HG02870 (cell line): Measurements from ENCODE around the gene UVRAG.
A peak's percentile ranks its signal among the peaks of the same experiment; 100 is the strongest.

Experiments used
- ATAC-seq: cut with Tn5 transposase; IDR thresholded peaks from one replicate; pipeline ENCODE4 v1.9.1; 2021; ENCODE audit warnings: mild to moderate bottlenecking, moderate library complexity; ENCODE audit not compliant: unreplicated experiment

The UVRAG gene

GRCh38 chr11:76131671-76132631, 316.9 kb downstream of the UVRAG start:
- ATAC-seq = no peak

GRCh38 chr11:76134239-76134638, 319.2 kb downstream of the UVRAG start:
- ATAC-seq = no peak

GRCh38 chr11:76135491-76135890, 320.5 kb downstream of the UVRAG start:
- ATAC-seq = no peak

GRCh38 chr11:76139314-76139713, 324.3 kb downstream of the UVRAG start:
- no peak for ATAC-seq

GRCh38 chr11:76140912-76141574, 326.0 kb downstream of the UVRAG start:
- ATAC-seq = no peak

- no peak for ATAC-seq
These were observed 327.0 kb downstream of the UVRAG start for GRCh38 chr11:76141901-76142588.

GRCh38 chr11:76143274-76143673, 328.3 kb downstream of the UVRAG start:
- no peak for ATAC-seq

- no peak for ATAC-seq
These were observed 332.2 kb downstream of the UVRAG start for GRCh38 chr11:76147106-76147740.

- no peak for ATAC-seq
These were observed 333.2 kb downstream of the UVRAG start for GRCh38 chr11:76148231-76148630.

GRCh38 chr11:76148941-76149613, 334.1 kb downstream of the UVRAG start:
- ATAC-seq = no peak

GRCh38 chr11:76149713-76150112, 334.7 kb downstream of the UVRAG start:
- ATAC-seq = no peak

GRCh38 chr11:76150141-76150540, 335.1 kb downstream of the UVRAG start:
- no peak for ATAC-seq

GRCh38 chr11:76151556-76152085, 336.6 kb downstream of the UVRAG start:
- ATAC-seq = no peak

- peak; percentile 77 for ATAC-seq
These were observed 337.2 kb downstream of the UVRAG start for GRCh38 chr11:76152086-76152681.

- peak; percentile 40 for ATAC-seq
These were observed 337.9 kb downstream of the UVRAG start for GRCh38 chr11:76152741-76153570.

- ATAC-seq = no peak
These were observed 338.5 kb downstream of the UVRAG start for GRCh38 chr11:76153571-76153923.

- no peak for ATAC-seq
These were observed 340.7 kb downstream of the UVRAG start for GRCh38 chr11:76155500-76156227.

- no peak for ATAC-seq
These were observed 342.0 kb downstream of the UVRAG start for GRCh38 chr11:76156971-76157427.
